Fibroblast of lung (primary cell): ENCODE data around the gene CHD5.

Experiments
- EZH2 ChIP-seq: IDR thresholded peaks from 2 replicates; pipeline ENCODE4 v1.5.1; 2012; ENCODE audit warnings: low read length, control low read depth, mild to moderate bottlenecking; ENCODE audit errors: missing control alignments
- TF ChIP-seq, protein P1 (sequence below), 2 donors: IDR thresholded peaks in 1 of 2; conservative IDR thresholded peaks in 1 of 2; 1 replicate in 1 of 2; 2 replicates in 1 of 2; pipeline ENCODE4 v1.5.1; 2011 to 2012; ENCODE audit warnings: low read length in 2 of 2, control low read depth in 1 of 2, inconsistent platforms in 1 of 2, low read depth in 1 of 2, mild to moderate bottlenecking in 1 of 2

- TF ChIP-seq, protein P1, sequence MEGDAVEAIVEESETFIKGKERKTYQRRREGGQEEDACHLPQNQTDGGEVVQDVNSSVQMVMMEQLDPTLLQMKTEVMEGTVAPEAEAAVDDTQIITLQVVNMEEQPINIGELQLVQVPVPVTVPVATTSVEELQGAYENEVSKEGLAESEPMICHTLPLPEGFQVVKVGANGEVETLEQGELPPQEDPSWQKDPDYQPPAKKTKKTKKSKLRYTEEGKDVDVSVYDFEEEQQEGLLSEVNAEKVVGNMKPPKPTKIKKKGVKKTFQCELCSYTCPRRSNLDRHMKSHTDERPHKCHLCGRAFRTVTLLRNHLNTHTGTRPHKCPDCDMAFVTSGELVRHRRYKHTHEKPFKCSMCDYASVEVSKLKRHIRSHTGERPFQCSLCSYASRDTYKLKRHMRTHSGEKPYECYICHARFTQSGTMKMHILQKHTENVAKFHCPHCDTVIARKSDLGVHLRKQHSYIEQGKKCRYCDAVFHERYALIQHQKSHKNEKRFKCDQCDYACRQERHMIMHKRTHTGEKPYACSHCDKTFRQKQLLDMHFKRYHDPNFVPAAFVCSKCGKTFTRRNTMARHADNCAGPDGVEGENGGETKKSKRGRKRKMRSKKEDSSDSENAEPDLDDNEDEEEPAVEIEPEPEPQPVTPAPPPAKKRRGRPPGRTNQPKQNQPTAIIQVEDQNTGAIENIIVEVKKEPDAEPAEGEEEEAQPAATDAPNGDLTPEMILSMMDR (conservative IDR thresholded peaks at IDR 0.05 in 1 of 2, IDR thresholded peaks at IDR 0.05 in 1 of 2; ENCODE audit: low read depth in 1 of 2, low read length in 2 of 2) = no peak
- TF ChIP-seq EZH2 = no peak
Observed at GRCh38 chr1:6121021-6121421, 59.1 kb downstream of the CHD5 start.
